PC-3 (cell line): ENCODE data around the gene PRKD2. TPM values are rescaled to one million over a fixed set of nuclear protein-coding genes. Genes with fewer than 3 reads are reported as not detected.

Experiments
- ATAC-seq: fragments of 200-7000 bp; cut with Tn5 transposase; 2 replicates; pipeline ENCODE4 v1.9.1; 2020; ENCODE audit warnings: mild to moderate bottlenecking, moderate library complexity
- BruUV-seq: library from RNA; stranded (reverse); fragments of 400-500 nt; replicated peaks from 2 replicates; lab custom pipeline; 2021; lab: Mats Ljungman, UMichigan
- CTCF ChIA-PET: fragments of 300-600 bp; sonication (Branson Sonifier 250); formaldehyde crosslinking; loops from one replicate; lab custom pipeline; 2022; ENCODE audit warnings: antibody characterized with exemption; lab: Charles Lee
- POLR2A ChIA-PET: fragments of 300-600 bp; sonication (Branson Sonifier 250); formaldehyde crosslinking; loops from one replicate; lab custom pipeline; 2022; ENCODE audit warnings: antibody characterized with exemption; ENCODE audit not compliant: unreplicated experiment; lab: Charles Lee
- DNase-seq: peaks from one replicate; pipeline ENCODE4 v3.0.0-alpha.2; 2015
- H2AFZ ChIP-seq: fragments of 300-600 bp; sonication (generic); 2 replicates; pipeline ENCODE4 v1.6.0; 2016; ENCODE audit warnings: antibody characterized with exemption, low read length
- H3F3A ChIP-seq: fragments of 300-600 bp; sonication (generic); one replicate; pipeline ENCODE4 v1.6.0; 2017; ENCODE audit warnings: antibody characterized with exemption, low read length, control low read depth, mild to moderate bottlenecking; ENCODE audit not compliant: unreplicated experiment
- H3K27ac ChIP-seq: fragments of 300-600 bp; sonication (generic); 2 replicates; pipeline ENCODE4 v1.5.1; 2016; ENCODE audit warnings: mild to moderate bottlenecking, low read length
- H3K27me3 ChIP-seq: fragments of 300-600 bp; sonication (generic); 2 replicates; pipeline ENCODE4 v1.6.1; 2016; ENCODE audit warnings: low read length, mixed read lengths
- H3K36me3 ChIP-seq: fragments of 300-600 bp; sonication (generic); 2 replicates; pipeline ENCODE4 v1.6.1; 2016; ENCODE audit warnings: low read depth, mixed run types, low read length, mixed read lengths
- H3K4me1 ChIP-seq: fragments of 300-600 bp; sonication (generic); 2 replicates; pipeline ENCODE4 v1.5.1; 2016; ENCODE audit warnings: low read length; ENCODE audit not compliant: insufficient read depth
- H3K4me2 ChIP-seq: fragments of 300-600 bp; sonication (generic); 2 replicates; pipeline ENCODE4 v1.6.0; 2016; ENCODE audit warnings: low read length
- H3K4me3 ChIP-seq: fragments of 300-600 bp; sonication (generic); 2 replicates; pipeline ENCODE4 v1.5.1; 2016; ENCODE audit warnings: mild to moderate bottlenecking, low read length, mixed read lengths
- H3K79me2 ChIP-seq: fragments of 300-600 bp; sonication (generic); 2 replicates; pipeline ENCODE4 v1.6.1; 2017; ENCODE audit warnings: low read length, mixed read lengths
- H3K9ac ChIP-seq: fragments of 300-600 bp; sonication (generic); 2 replicates; pipeline ENCODE4 v1.6.0; 2016; ENCODE audit warnings: mild to moderate bottlenecking, low read length
- H3K9me2 ChIP-seq: fragments of 300-600 bp; sonication (generic); replicated peaks from 2 replicates; pipeline ENCODE4 v1.6.1; 2016; ENCODE audit warnings: mixed run types, low read length, mixed read lengths
- H3K9me3 ChIP-seq: fragments of 300-600 bp; sonication (generic); 2 replicates; pipeline ENCODE4 v1.6.1; 2016; ENCODE audit warnings: low read length, mixed read lengths
- H4K20me1 ChIP-seq: fragments of 300-600 bp; sonication (generic); 2 replicates; pipeline ENCODE4 v1.6.1; 2016; ENCODE audit warnings: low read length, mixed read lengths
- CTCF ChIP-seq: fragments of 300-600 bp; sonication (generic); conservative IDR thresholded peaks from 2 replicates; pipeline ENCODE4 v1.5.1; 2017; ENCODE audit warnings: antibody characterized with exemption, low read depth, mild to moderate bottlenecking, low read length
- EZH2 ChIP-seq: fragments of 300-600 bp; sonication (generic); IDR thresholded peaks from one replicate; pipeline ENCODE4 v1.6.1; 2017; ENCODE audit warnings: antibody characterized with exemption, mild to moderate bottlenecking, low read length; ENCODE audit not compliant: unreplicated experiment
- EZH2phosphoT487 ChIP-seq: fragments of 300-600 bp; sonication (generic); IDR thresholded peaks from 2 replicates; pipeline ENCODE4 v1.6.1; 2018; ENCODE audit warnings: mild to moderate bottlenecking, antibody characterized with exemption, low read length, borderline replicate concordance
- intact Hi-C: fragments of 100-400 bp; cut with micrococcal nuclease; formaldehyde crosslinking; loops from 2 replicates; pipeline ENCODE4 v1.9.0; 2023
- total RNA-seq: library from RNA; depleted of rRNA; stranded (reverse); fragments of >200 nt; gene quantifications from 2 replicates; pipeline ENCODE4 v1.2.3, GENCODE V29; 2014

PRKD2 gene
- total RNA-seq, 1 experiment from 2014 or later: 24.1 TPM

GRCh38 chr19:46696052-46696451 is 20.9 kb downstream of the PRKD2 start:
- H3K4me1 ChIP-seq: no peaks in the 10 kb centered on the region
- H3K9me2 ChIP-seq: no peaks in the 10 kb centered on the region
- no peak overlapping the region for H3K9ac ChIP-seq
- ChIA-PET POLR2A (no interaction called here), CTCF (no interaction called here)
- intact Hi-C loops: no loop called here
- no peaks in the 10 kb centered on the region for H4K20me1 ChIP-seq
- TF ChIP-seq CTCF (no peak), EZH2 (no peak), EZH2phosphoT487 (no peak)
- no TSS peak for BruUV-seq
- H3K4me2 ChIP-seq: no peak overlapping the region
- peaks cover 40% of the 10 kb centered on the region for H3K36me3 ChIP-seq
- DNase-seq: no peak
- H3F3A ChIP-seq: no peaks in the 10 kb centered on the region
- no peaks in the 10 kb centered on the region for H3K79me2 ChIP-seq
- H2AFZ ChIP-seq: no peak overlapping the region
- H3K4me3 ChIP-seq: no peak overlapping the region
- H3K27ac ChIP-seq: no peak overlapping the region
- no peaks in the 10 kb centered on the region for H3K27me3 ChIP-seq
- H3K9me3 ChIP-seq: no peaks in the 10 kb centered on the region
- no peak for ATAC-seq

GRCh38 chr19:46693760-46694159 is 23.2 kb downstream of the PRKD2 start:
- BruUV-seq: no TSS peak
- Histone ChIP-seq H3K9ac (no peak overlapping the region), H3F3A (no peaks in the 10 kb centered on the region), H4K20me1 (no peaks in the 10 kb centered on the region), H3K27ac (no peak overlapping the region), H3K79me2 (no peaks in the 10 kb centered on the region), H3K9me3 (no peaks in the 10 kb centered on the region), H3K9me2 (no peaks in the 10 kb centered on the region), H2AFZ (no peak overlapping the region), H3K4me3 (no peak overlapping the region), H3K36me3 (peaks cover 35% of the 10 kb centered on the region), H3K4me1 (no peaks in the 10 kb centered on the region), H3K27me3 (no peaks in the 10 kb centered on the region), H3K4me2 (no peak overlapping the region)
- CTCF ChIA-PET: no interaction called here
- DNase-seq (no peak), ATAC-seq (no peak)
- intact Hi-C loops: no loop called here
- TF ChIP-seq CTCF (no peak), EZH2 (no peak), EZH2phosphoT487 (no peak)
- POLR2A ChIA-PET: no interaction called here

GRCh38 chr19:46692918-46693722 is 23.8 kb downstream of the PRKD2 start:
- Histone ChIP-seq H3K4me3 (no peak overlapping the region), H4K20me1 (no peaks in the 10 kb centered on the region), H3K27ac (no peak overlapping the region), H3F3A (no peaks in the 10 kb centered on the region), H2AFZ (no peak overlapping the region), H3K79me2 (no peaks in the 10 kb centered on the region), H3K9ac (no peak overlapping the region), H3K27me3 (no peaks in the 10 kb centered on the region), H3K4me2 (no peak overlapping the region), H3K36me3 (peaks cover 35% of the 10 kb centered on the region), H3K9me3 (no peaks in the 10 kb centered on the region), H3K4me1 (no peaks in the 10 kb centered on the region), H3K9me2 (no peaks in the 10 kb centered on the region)
- ATAC-seq: no peak
- TF ChIP-seq CTCF: no peak
- TF ChIP-seq EZH2phosphoT487: no peak
- BruUV-seq: no TSS peak
- CTCF ChIA-PET: no interaction called here
- POLR2A ChIA-PET: no interaction called here
- peak; percentile 30 for DNase-seq
- intact Hi-C loops: no loop called here
